A673 (cell line): ENCODE results near the gene PTPN14. TPM values are rescaled to one million over a fixed set of nuclear protein-coding genes. Genes with fewer than 3 reads are reported as not detected.

Experiments
- BruUV-seq: library from RNA; stranded (reverse); fragments of 400-500 nt; replicated peaks from 2 replicates; lab custom pipeline; 2021; lab: Mats Ljungman, UMichigan
- CTCF ChIA-PET: fragments of 300-600 bp; sonication (Branson Sonifier 250); formaldehyde crosslinking; loops from one replicate; lab custom pipeline; 2022; ENCODE audit warnings: antibody characterized with exemption; lab: Charles Lee
- POLR2A ChIA-PET: fragments of 300-600 bp; sonication (Branson Sonifier 250); formaldehyde crosslinking; loops from one replicate; lab custom pipeline; 2022; ENCODE audit warnings: antibody characterized with exemption; ENCODE audit not compliant: low non-redundant PET; lab: Charles Lee
- DNase-seq: peaks from one replicate; pipeline ENCODE4 v3.0.0-alpha.2; 2015; ENCODE audit warnings: low spot score
- H3K27ac ChIP-seq: fragments of 200-600 bp; sonication (generic); 2 replicates; pipeline ENCODE4 v1.5.1; 2016; ENCODE audit warnings: mixed run types, low read depth, mild to moderate bottlenecking, mixed read lengths, antibody characterized with exemption, low read length; ENCODE audit not compliant: poor library complexity, severe bottlenecking
- H3K27me3 ChIP-seq: fragments of 200-600 bp; sonication (generic); replicated peaks from 2 replicates; pipeline ENCODE4 v1.6.1; 2017; ENCODE audit warnings: mixed run types, low read depth, mild to moderate bottlenecking, mixed read lengths, antibody characterized with exemption, low read length; ENCODE audit not compliant: insufficient read depth, poor library complexity
- H3K36me3 ChIP-seq: fragments of 200-600 bp; sonication (generic); 2 replicates; pipeline ENCODE4 v1.6.1; 2016; ENCODE audit warnings: mixed run types, mild to moderate bottlenecking, mixed read lengths, antibody characterized with exemption, low read length; ENCODE audit not compliant: insufficient read depth, poor library complexity, severe bottlenecking
- H3K4me1 ChIP-seq: fragments of 200-600 bp; sonication (generic); 2 replicates; pipeline ENCODE4 v1.6.1; 2017; ENCODE audit warnings: mixed run types, mild to moderate bottlenecking, mixed read lengths, antibody characterized with exemption, low read length; ENCODE audit not compliant: insufficient read depth, poor library complexity, severe bottlenecking
- H3K4me3 ChIP-seq: fragments of 200-600 bp; sonication (generic); 2 replicates; pipeline ENCODE4 v1.5.1; 2016; ENCODE audit warnings: low read depth, mixed run types, mild to moderate bottlenecking, mixed read lengths, low read length; ENCODE audit not compliant: poor library complexity, severe bottlenecking
- H3K9me3 ChIP-seq: fragments of 200-600 bp; sonication (generic); 2 replicates; pipeline ENCODE4 v1.6.1; 2016; ENCODE audit warnings: mixed run types, low read depth, mild to moderate bottlenecking, mixed read lengths, antibody characterized with exemption, low read length; ENCODE audit not compliant: poor library complexity, severe bottlenecking
- CTCF ChIP-seq: fragments of 300-800, 200-600 bp; sonication (generic); conservative IDR thresholded peaks from 2 replicates; pipeline ENCODE4 v1.5.1; 2017; ENCODE audit warnings: low read depth, mild to moderate bottlenecking, antibody characterized with exemption, low read length, moderate library complexity, mixed read lengths
- EZH2 ChIP-seq: fragments of 200-600 bp; sonication (generic); IDR thresholded peaks from 2 replicates; pipeline ENCODE4 v1.6.1; 2017; ENCODE audit warnings: borderline replicate concordance, low read depth, mild to moderate bottlenecking, mixed read lengths, antibody characterized with exemption, low read length; ENCODE audit not compliant: poor library complexity, severe bottlenecking
- intact Hi-C: fragments of 100-400 bp; cut with micrococcal nuclease; formaldehyde crosslinking; loops from one replicate; pipeline ENCODE4 v1.10.0; 2022; ENCODE audit not compliant: unreplicated experiment
- total RNA-seq: library from RNA; stranded (reverse); gene quantifications from 2 replicates; pipeline ENCODE4 v1.2.3, GENCODE V29; 2021

The PTPN14 gene
- total RNA-seq, 1 experiment from 2014 or later: 114 TPM

- ChIA-PET POLR2A (no interaction called here), CTCF (interaction anchor here (0.5 to 4.8 kb wide), 3 partner anchors 29 to 113 kb away, joined by 4 to 35 read pairs (median 29); no protein-coding TSS in a partner anchor)
These were observed 223.9 kb downstream of the PTPN14 start for GRCh38 chr1:214327514-214327913.

GRCh38 chr1:214326406-214326805 lies 225.0 kb downstream of the PTPN14 start:
- ChIA-PET POLR2A (no interaction called here), CTCF (interaction anchor here (0.6 to 4.8 kb wide), 2 partner anchors 65 to 190 kb away, joined by 11 to 29 read pairs; no protein-coding TSS in a partner anchor)
- BruUV-seq: no TSS peak
- Histone ChIP-seq H3K4me3 (no peak overlapping the region), H3K9me3 (no peaks in the 10 kb centered on the region), H3K36me3 (no peaks in the 10 kb centered on the region), H3K27ac (no peak overlapping the region), H3K27me3 (no peaks in the 10 kb centered on the region), H3K4me1 (peaks cover 7% of the 10 kb centered on the region)
- no peak for DNase-seq
- TF ChIP-seq CTCF (no peak), EZH2 (no peak)
- intact Hi-C loops: loop anchor here (5.0 kb wide), 1 partner anchor 954 kb away; no protein-coding TSS in a partner anchor

More at GRCh38 chr1:214327514-214327913, 223.9 kb downstream of the PTPN14 start:
- Histone ChIP-seq H3K4me3 (no peak overlapping the region), H3K9me3 (no peaks in the 10 kb centered on the region), H3K27ac (no peak overlapping the region), H3K4me1 (no peaks in the 10 kb centered on the region), H3K36me3 (no peaks in the 10 kb centered on the region), H3K27me3 (no peaks in the 10 kb centered on the region)
- intact Hi-C loops: loop anchor here (5.0 kb wide), 1 partner anchor 955 kb away; no protein-coding TSS in a partner anchor
- BruUV-seq: no TSS peak
- no peak for TF ChIP-seq CTCF
- no peak for TF ChIP-seq EZH2
- DNase-seq: no peak

- BruUV-seq: no TSS peak
- no peak overlapping the region for H3K4me3 ChIP-seq
- ChIA-PET POLR2A (no interaction called here), CTCF (interaction anchor here (1.4 kb wide), 1 partner anchor 64 kb away, joined by 4 read pairs; no protein-coding TSS in a partner anchor)
- no peaks in the 10 kb centered on the region for H3K27me3 ChIP-seq
- TF ChIP-seq CTCF (no peak), EZH2 (no peak)
- no peaks in the 10 kb centered on the region for H3K36me3 ChIP-seq
- no peak for DNase-seq
- intact Hi-C loops: loop anchor here (5.0 kb wide), 1 partner anchor 953 kb away; no protein-coding TSS in a partner anchor
- no peak overlapping the region for H3K27ac ChIP-seq
- peaks cover 7% of the 10 kb centered on the region for H3K4me1 ChIP-seq
- H3K9me3 ChIP-seq: no peaks in the 10 kb centered on the region
These were observed 226.3 kb downstream of the PTPN14 start for GRCh38 chr1:214324896-214325800.
